IMR-90 (cell line): ENCODE data around the gene RASSF4. TPM values are rescaled to one million over a fixed set of nuclear protein-coding genes. Genes with fewer than 3 reads are reported as not detected.

ENCODE experiments used
- RFX5 ChIP-seq: IDR thresholded peaks from 2 replicates; pipeline ENCODE4 v1.8.0; 2012; ENCODE audit warnings: low read depth, mild to moderate bottlenecking, low read length, moderate library complexity
- polyA plus RNA-seq, 3 experiments: library from polyadenylated mRNA; depleted of rRNA; stranded (reverse); fragments of >200 nt; gene quantifications; 2 replicates each; pipeline ENCODE4 v1.2.3, GENCODE V29; 2012; ENCODE audit warnings: low replicate concordance in 1 of 3
- total RNA-seq: library from RNA; depleted of rRNA; stranded (reverse); fragments of >200 nt; gene quantifications from 2 replicates; pipeline ENCODE4 v1.2.3, GENCODE V29; 2012
- TF ChIP-seq, protein P1 (sequence below): conservative IDR thresholded peaks from 2 replicates; pipeline ENCODE4 v1.5.1; 2012; ENCODE audit warnings: mild to moderate bottlenecking, low read depth, low read length, improper control_type of control experiment

Gene RASSF4
- total and polyA plus RNA-seq, 2 of the 4 experiments (the other 2 are of a cell fraction): 5.9 to 8.6 TPM

DNA sequence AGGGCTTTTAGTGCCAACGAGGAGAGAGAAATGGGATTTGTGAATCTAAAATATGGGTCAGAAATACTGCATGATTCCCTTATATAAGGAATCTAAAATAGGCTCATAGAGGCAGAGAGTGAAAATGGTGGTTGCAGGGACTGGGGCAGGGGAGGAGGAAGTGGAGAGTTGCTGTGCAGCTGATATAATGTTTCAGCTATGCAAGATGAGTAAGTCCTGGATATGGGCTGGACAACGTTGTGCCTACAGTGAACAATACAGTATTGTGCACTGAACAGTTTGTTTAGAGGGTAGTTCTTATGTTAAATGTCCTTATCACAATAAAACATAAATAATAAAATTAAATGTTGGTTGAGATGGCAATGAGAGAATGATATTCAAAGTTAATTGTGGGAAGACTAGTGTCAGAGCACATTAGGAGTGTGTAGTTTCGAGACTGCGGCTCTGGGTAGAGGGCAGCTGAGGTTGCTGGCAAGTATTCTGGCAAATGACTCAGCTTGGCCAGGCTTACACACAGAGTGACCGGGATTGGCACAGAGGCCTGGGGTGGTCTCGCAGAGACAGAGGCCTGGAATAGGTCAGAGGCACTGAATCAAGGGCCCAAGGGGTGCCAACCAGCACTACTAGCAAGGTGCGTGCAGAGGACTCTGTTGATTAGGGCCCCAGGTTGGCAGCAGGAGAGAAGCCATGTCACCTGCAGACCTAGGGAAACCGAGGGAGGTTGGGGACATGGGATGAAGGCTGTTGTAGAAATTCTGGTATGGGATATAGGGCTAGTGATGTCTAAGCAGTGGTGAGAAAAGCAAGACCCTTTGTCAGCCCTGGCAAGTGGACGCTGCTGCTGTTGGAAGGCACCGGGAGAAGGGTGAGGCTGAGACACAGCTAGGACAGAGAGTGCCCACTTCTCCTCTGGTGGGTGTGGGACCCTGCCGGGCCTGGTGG, 21.8 kb downstream of the RASSF4 start (continued):
- TF ChIP-seq, protein P1, sequence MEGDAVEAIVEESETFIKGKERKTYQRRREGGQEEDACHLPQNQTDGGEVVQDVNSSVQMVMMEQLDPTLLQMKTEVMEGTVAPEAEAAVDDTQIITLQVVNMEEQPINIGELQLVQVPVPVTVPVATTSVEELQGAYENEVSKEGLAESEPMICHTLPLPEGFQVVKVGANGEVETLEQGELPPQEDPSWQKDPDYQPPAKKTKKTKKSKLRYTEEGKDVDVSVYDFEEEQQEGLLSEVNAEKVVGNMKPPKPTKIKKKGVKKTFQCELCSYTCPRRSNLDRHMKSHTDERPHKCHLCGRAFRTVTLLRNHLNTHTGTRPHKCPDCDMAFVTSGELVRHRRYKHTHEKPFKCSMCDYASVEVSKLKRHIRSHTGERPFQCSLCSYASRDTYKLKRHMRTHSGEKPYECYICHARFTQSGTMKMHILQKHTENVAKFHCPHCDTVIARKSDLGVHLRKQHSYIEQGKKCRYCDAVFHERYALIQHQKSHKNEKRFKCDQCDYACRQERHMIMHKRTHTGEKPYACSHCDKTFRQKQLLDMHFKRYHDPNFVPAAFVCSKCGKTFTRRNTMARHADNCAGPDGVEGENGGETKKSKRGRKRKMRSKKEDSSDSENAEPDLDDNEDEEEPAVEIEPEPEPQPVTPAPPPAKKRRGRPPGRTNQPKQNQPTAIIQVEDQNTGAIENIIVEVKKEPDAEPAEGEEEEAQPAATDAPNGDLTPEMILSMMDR: no peak
- TF ChIP-seq RFX5: no peak
